ENCODE results near the gene SLC9A9. TPM values are rescaled to one million over a fixed set of nuclear protein-coding genes. Genes with fewer than 3 reads are reported as not detected.

SLC9A9 gene
- total RNA-seq, 1 donor from 2014 or later = 1.2 TPM

GRCh38 chr3:143848704-143849103 lies 436 bp upstream of the SLC9A9 start:
- no peak for DNase-seq (ENCODE audit: extremely low read depth, low read depth, low spot score)

- DNase-seq (ENCODE audit: extremely low read depth, low read depth, low spot score) = no peak
Measured at GRCh38 chr3:143843587-143843986, 4.7 kb downstream of the SLC9A9 start.

GRCh38 chr3:143840636-143841035 lies 7.6 kb downstream of the SLC9A9 start:
- no peak for DNase-seq (ENCODE audit: extremely low read depth, low read depth, low spot score)

GRCh38 chr3:143839980-143840379 lies 8.3 kb downstream of the SLC9A9 start:
- DNase-seq (ENCODE audit: extremely low read depth, low read depth, low spot score) = no peak

- no peak for DNase-seq (ENCODE audit: extremely low read depth, low read depth, low spot score)
Measured at GRCh38 chr3:143837076-143837475, 11.2 kb downstream of the SLC9A9 start.

GRCh38 chr3:143835312-143835711 lies 13.0 kb downstream of the SLC9A9 start:
- DNase-seq (ENCODE audit: extremely low read depth, low read depth, low spot score) = no peak

- DNase-seq (ENCODE audit: extremely low read depth, low read depth, low spot score) = no peak
Measured at GRCh38 chr3:143832433-143832832, 15.8 kb downstream of the SLC9A9 start.

- DNase-seq (ENCODE audit: extremely low read depth, low read depth, low spot score) = no peak
Measured at GRCh38 chr3:143831994-143832393, 16.3 kb downstream of the SLC9A9 start.

GRCh38 chr3:143831208-143831607 lies 17.1 kb downstream of the SLC9A9 start:
- DNase-seq (ENCODE audit: extremely low read depth, low read depth, low spot score) = no peak

- DNase-seq (ENCODE audit: extremely low read depth, low read depth, low spot score) = no peak
Measured at GRCh38 chr3:143830786-143831185, 17.5 kb downstream of the SLC9A9 start.

- DNase-seq (ENCODE audit: extremely low read depth, low read depth, low spot score) = no peak
Measured at GRCh38 chr3:143830063-143830462, 18.2 kb downstream of the SLC9A9 start.

GRCh38 chr3:143827425-143827824 lies 20.8 kb downstream of the SLC9A9 start:
- no peak for DNase-seq (ENCODE audit: extremely low read depth, low read depth, low spot score)

GRCh38 chr3:143826296-143826695 lies 22.0 kb downstream of the SLC9A9 start:
- no peak for DNase-seq (ENCODE audit: extremely low read depth, low read depth, low spot score)

- no peak for DNase-seq (ENCODE audit: extremely low read depth, low read depth, low spot score)
Measured at GRCh38 chr3:143825513-143825912, 22.8 kb downstream of the SLC9A9 start.

GRCh38 chr3:143824735-143825385 lies 23.4 kb downstream of the SLC9A9 start:
- DNase-seq (ENCODE audit: extremely low read depth, low read depth, low spot score) = no peak

- no peak for DNase-seq (ENCODE audit: extremely low read depth, low read depth, low spot score)
Measured at GRCh38 chr3:143822798-143823197, 25.5 kb downstream of the SLC9A9 start.

GRCh38 chr3:143822374-143822773 lies 25.9 kb downstream of the SLC9A9 start:
- no peak for DNase-seq (ENCODE audit: extremely low read depth, low read depth, low spot score)

- DNase-seq (ENCODE audit: extremely low read depth, low read depth, low spot score) = no peak
Measured at GRCh38 chr3:143821862-143822261, 26.4 kb downstream of the SLC9A9 start.

GRCh38 chr3:143820466-143821221 lies 27.6 kb downstream of the SLC9A9 start:
- DNase-seq (ENCODE audit: extremely low read depth, low read depth, low spot score) = no peak

GRCh38 chr3:143819890-143820289 lies 28.4 kb downstream of the SLC9A9 start:
- no peak for DNase-seq (ENCODE audit: extremely low read depth, low read depth, low spot score)

- DNase-seq (ENCODE audit: extremely low read depth, low read depth, low spot score) = no peak
Measured at GRCh38 chr3:143814443-143814889, 33.8 kb downstream of the SLC9A9 start.

- DNase-seq (ENCODE audit: extremely low read depth, low read depth, low spot score) = no peak
Measured at GRCh38 chr3:143812481-143812880, 35.8 kb downstream of the SLC9A9 start.

Measured in glomerular endothelial cell (primary cell).